ENCODE measurements around the gene CERS2. TPM values are rescaled to one million over a fixed set of nuclear protein-coding genes. Genes with fewer than 3 reads are reported as not detected.

The CERS2 gene
- total and polyA plus RNA-seq, 2 of the 13 experiments (the other 11 are each of a cell fraction or from before 2014, with no cell fraction given) = 269 to 298 TPM

- no peak for DNase-seq (ENCODE audit: low spot score)
- H2AFZ ChIP-seq (ENCODE audit: low read length) = peak overlapping the region; percentile 35
- in situ Hi-C loops (cut with HindIII; ENCODE audit: extremely low pct_ligation_motif_present, low pct_unique_long_range_greater_than_20kb) (no loop called here), intact Hi-C loops (cut with micrococcal nuclease; ENCODE audit: unreplicated experiment) (loop anchor here (5.0 kb wide), 2 partner anchors 37 to 38 kb away; partner anchors contain the start of genes C1orf56 and CERS2)
- peaks cover 32% of the 10 kb centered on the region for H3K79me2 ChIP-seq (ENCODE audit: insufficient read depth, low read length)
- no peaks in the 10 kb centered on the region for H3K9me3 ChIP-seq (ENCODE audit: low read length)
- CTCF ChIA-PET (ENCODE audit: low intra/inter-chr PET ratio, low total read pairs) = no interaction called here
- H3K4me2 ChIP-seq (ENCODE audit: low read depth, low read length) = peak overlapping the region; percentile 93
- peak overlapping the region; percentile 98 for H3K9ac ChIP-seq (ENCODE audit: insufficient read depth, low read depth, low read length)
- no peaks in the 10 kb centered on the region; a peak in 1 of 5 replicates for H3K27me3 ChIP-seq (ENCODE audit: control insufficient read depth in 1 of 2, insufficient read depth in 2 of 2, low read length in 2 of 2)
- no peak for FAIRE-seq
- H3K4me3 ChIP-seq (replicated peaks in 1 of 3; ENCODE audit: insufficient read depth in 1 of 3, low read depth in 2 of 3, low read length in 3 of 3) = peak overlapping the region; percentile 66 to 99 (median 91)
- peaks cover 77% of the 10 kb centered on the region for H3K4me1 ChIP-seq (ENCODE audit: insufficient read depth, low read length)
- BruUV-seq (replicated peaks) = TSS peak; percentile 42
- no peak for ATAC-seq
- POLR2A ChIA-PET = interaction anchor here (0.5 kb wide), 1 partner anchor 210 kb away, joined by 3 read pairs; no protein-coding TSS in a partner anchor
- no peaks in the 10 kb centered on the region for H3K36me3 ChIP-seq (replicated peaks in 1 of 2; ENCODE audit: control insufficient read depth in 1 of 2, insufficient read depth in 2 of 2, low read length in 2 of 2)
- WGBS (ENCODE audit: low lambda C conversion rate) = 5% methylated on average over 3 of the region's 3 CpGs
- peak overlapping the region; percentile 100 for H3K27ac ChIP-seq (ENCODE audit: extremely low read length, insufficient read depth, low read length)
- no peaks in the 10 kb centered on the region for H4K20me1 ChIP-seq (ENCODE audit: insufficient read depth, low read length)
- TF ChIP-seq CSRNP1 (CRISPR knock-in tag; IDR thresholded peaks at IDR 0.05) (0 out of 2 replicates have a peak, but pooled peaks have one; percentile 10), HNF4G (IDR thresholded peaks at IDR 0.05; ENCODE audit: borderline replicate concordance, low read depth, low read length) (no peak), HNF4G (CRISPR knock-in tag; IDR thresholded peaks at IDR 0.05; ENCODE audit: borderline replicate concordance, low read depth) (no peak), AKAP8 (CRISPR knock-in tag; IDR thresholded peaks at IDR 0.05) (no peak), CBX1 (IDR thresholded peaks at IDR 0.05; ENCODE audit: low read depth) (no peak), FOXK1 (CRISPR knock-in tag; IDR thresholded peaks at IDR 0.05; ENCODE audit: borderline replicate concordance, low read depth) (no peak), ARID2 (CRISPR knock-in tag; IDR thresholded peaks at IDR 0.05; ENCODE audit: borderline replicate concordance) (0 out of 2 replicates have a peak, but pooled peaks have one; percentile 49), ZNF792 (CRISPR knock-in tag; IDR thresholded peaks at IDR 0.05) (no peak), ZBTB2 (CRISPR knock-in tag; IDR thresholded peaks at IDR 0.05; ENCODE audit: low read depth) (no peak), HINFP (CRISPR knock-in tag; IDR thresholded peaks at IDR 0.05; ENCODE audit: low read depth) (no peak), ZNF503 (CRISPR knock-in tag; IDR thresholded peaks at IDR 0.05) (no peak), ZNF18 (CRISPR knock-in tag; IDR thresholded peaks at IDR 0.05; ENCODE audit: insufficient replicate concordance) (no peak), BRD4 (CRISPR knock-in tag; IDR thresholded peaks at IDR 0.05) (no peak), GZF1 (CRISPR knock-in tag; IDR thresholded peaks at IDR 0.05) (no peak), TOPORS (CRISPR knock-in tag; IDR thresholded peaks at IDR 0.05) (0 out of 2 replicates have a peak, but pooled peaks have one; percentile 11), ONECUT2 (CRISPR knock-in tag; IDR thresholded peaks at IDR 0.05) (no peak)
Observed at GRCh38 chr1:151009206-151009587, 34.6 kb upstream of the CERS2 start.
